Pancreas (tissue), 10 donors: ENCODE data around the gene FXN. TPM values are rescaled to one million over a fixed set of nuclear protein-coding genes. Genes with fewer than 3 reads are reported as not detected.
A peak's percentile ranks its signal among the peaks of the same experiment; 100 is the strongest.
"Not testable (repeated sequence)": the region's sequence is repeated elsewhere in the genome, so short reads cannot be mapped to it uniquely, and the experiment has no call there.

Experiments used
- ATAC-seq, 4 donors: fragments of 200-7000 bp; cut with Tn5 transposase; one replicate each; pipeline versions ENCODE4 v1.8.0 to v1.9.1; 2020; ENCODE audit warnings: mild to moderate bottlenecking in 4 of 4, moderate library complexity in 4 of 4
- DNase-seq, 6 donors: peaks; one replicate each; pipeline ENCODE4 v3.0.0-alpha.2; 2020
- FAIRE-seq: peaks from 2 replicates; lab custom pipeline; 2012; peaks lifted over from hg19 to GRCh38; lab: Jason Lieb, UNC
- H3K27ac ChIP-seq, 4 donors: fragments of 200-600 bp; sonication (generic); 1 replicate in 3 of 4; 2 replicates in 1 of 4; pipeline versions ENCODE4 v1.5.0 to v1.8.0; 2020
- H3K27me3 ChIP-seq, 4 donors: fragments of 200-600 bp; one replicate each; pipeline ENCODE4 v1.8.0; 2021
- H3K36me3 ChIP-seq, 3 donors: fragments of 200-600 bp; sonication (generic) in 1 of 3; one replicate each; pipeline versions ENCODE4 v1.5.0 to v1.8.0; 2020 to 2021
- H3K4me1 ChIP-seq, 3 donors: fragments of 200-600 bp; one replicate each; pipeline ENCODE4 v1.8.0; 2021
- H3K4me3 ChIP-seq, 4 donors: fragments of 200-600 bp; sonication (generic) in 2 of 4; one replicate each; pipeline versions ENCODE4 v1.5.0 to v1.8.0; 2020 to 2021
- H3K9me3 ChIP-seq, 4 donors: fragments of 200-600 bp; one replicate each; pipeline ENCODE4 v1.8.0; 2021
- WGBS, 2 donors: extraction: QIAGEN DNeasy Blood & Tissue Kit; methylation state at CpG; one replicate each; pipeline ENCODE4 v1.1.7; 2013; 5-methylcytosine and 5-hydroxymethylcytosine counted together
- intact Hi-C, 3 donors: fragments of 100-400 bp; cut with DNase I; formaldehyde crosslinking; loops; one replicate each; pipeline versions ENCODE4 v1.11.1 to v1.14.2; 2022
- polyA plus RNA-seq, 2 donors: library from polyadenylated mRNA; stranded (reverse); fragments of 200-250 nt; gene quantifications; one replicate each; pipeline ENCODE4 v1.2.3, GENCODE V29; 2013
- total RNA-seq, 6 donors: library from RNA; stranded (reverse); fragmentation: NEBNext Ultra II Directional in 4 of 6; extraction: Animal tissue kit (Norgen Biotek cat#: 25700) in 4 of 6; gene quantifications; one replicate each; pipeline versions ENCODE4 v1.2.1 to v1.2.4, GENCODE V29; 2021 to 2023
- TF ChIP-seq, protein P1 (sequence below), 4 donors: fragments of 200-600 bp; sonication (generic) in 3 of 4; IDR thresholded peaks; one replicate each; pipeline versions ENCODE4 v1.5.0 to v1.8.0; 2021; ENCODE audit warnings: antibody characterized with exemption in 4 of 4
- donor health status: healthy with polysubstance abuse.
- donor health status: DM: no; HTN: no; CAD: no; lungs with moderate emphysema.
- donor health status: DM: no; HTN: no; CAD: no.
- donor health status: control.
- donor health status: control.
- donor health status: Bipolar disorder and iron deficiency.
- donor health status: DM: yes; HTN: yes; CAD: no.
- donor health status: DM: no; HTN: no; CAD: no.
- donor health status: DM: no; HTN: no; CAD: no.
- donor health status: DM: yes; HTN: yes; CAD: no.

Gene FXN
- total RNA-seq (10 to 100 TPM in 2 of 6 donors, 1 to 10 TPM in 4; 7.0 to 12.0 (median 9.5) TPM), polyA plus RNA-seq (1 to 10 TPM; 6.2 to 7.4 TPM)

DNA sequence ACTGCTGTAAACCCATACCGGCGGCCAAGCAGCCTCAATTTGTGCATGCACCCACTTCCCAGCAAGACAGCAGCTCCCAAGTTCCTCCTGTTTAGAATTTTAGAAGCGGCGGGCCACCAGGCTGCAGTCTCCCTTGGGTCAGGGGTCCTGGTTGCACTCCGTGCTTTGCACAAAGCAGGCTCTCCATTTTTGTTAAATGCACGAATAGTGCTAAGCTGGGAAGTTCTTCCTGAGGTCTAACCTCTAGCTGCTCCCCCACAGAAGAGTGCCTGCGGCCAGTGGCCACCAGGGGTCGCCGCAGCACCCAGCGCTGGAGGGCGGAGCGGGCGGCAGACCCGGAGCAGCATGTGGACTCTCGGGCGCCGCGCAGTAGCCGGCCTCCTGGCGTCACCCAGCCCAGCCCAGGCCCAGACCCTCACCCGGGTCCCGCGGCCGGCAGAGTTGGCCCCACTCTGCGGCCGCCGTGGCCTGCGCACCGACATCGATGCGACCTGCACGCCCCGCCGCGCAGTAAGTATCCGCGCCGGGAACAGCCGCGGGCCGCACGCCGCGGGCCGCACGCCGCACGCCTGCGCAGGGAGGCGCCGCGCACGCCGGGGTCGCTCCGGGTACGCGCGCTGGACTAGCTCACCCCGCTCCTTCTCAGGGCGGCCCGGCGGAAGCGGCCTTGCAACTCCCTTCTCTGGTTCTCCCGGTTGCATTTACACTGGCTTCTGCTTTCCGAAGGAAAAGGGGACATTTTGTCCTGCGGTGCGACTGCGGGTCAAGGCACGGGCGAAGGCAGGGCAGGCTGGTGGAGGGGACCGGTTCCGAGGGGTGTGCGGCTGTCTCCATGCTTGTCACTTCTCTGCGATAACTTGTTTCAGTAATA is at the start of gene FXN:
FXN (plus strand) TSS at position 315 of the 871 bp plus-strand sequence; CDS start at position 346, 31 bp downstream.
- whole genome bisulfite sequencing, 2 donors: 1% methylated on average over 71 to 75 of the region's 75 CpGs
- intact Hi-C loops: no loop called here
- H3K4me3 ChIP-seq: peak within 1 kb of the TSS; percentile 47 to 77 (median 70)
- H3K36me3 ChIP-seq: no peaks in the 10 kb centered on the region
- TF ChIP-seq, protein P1, sequence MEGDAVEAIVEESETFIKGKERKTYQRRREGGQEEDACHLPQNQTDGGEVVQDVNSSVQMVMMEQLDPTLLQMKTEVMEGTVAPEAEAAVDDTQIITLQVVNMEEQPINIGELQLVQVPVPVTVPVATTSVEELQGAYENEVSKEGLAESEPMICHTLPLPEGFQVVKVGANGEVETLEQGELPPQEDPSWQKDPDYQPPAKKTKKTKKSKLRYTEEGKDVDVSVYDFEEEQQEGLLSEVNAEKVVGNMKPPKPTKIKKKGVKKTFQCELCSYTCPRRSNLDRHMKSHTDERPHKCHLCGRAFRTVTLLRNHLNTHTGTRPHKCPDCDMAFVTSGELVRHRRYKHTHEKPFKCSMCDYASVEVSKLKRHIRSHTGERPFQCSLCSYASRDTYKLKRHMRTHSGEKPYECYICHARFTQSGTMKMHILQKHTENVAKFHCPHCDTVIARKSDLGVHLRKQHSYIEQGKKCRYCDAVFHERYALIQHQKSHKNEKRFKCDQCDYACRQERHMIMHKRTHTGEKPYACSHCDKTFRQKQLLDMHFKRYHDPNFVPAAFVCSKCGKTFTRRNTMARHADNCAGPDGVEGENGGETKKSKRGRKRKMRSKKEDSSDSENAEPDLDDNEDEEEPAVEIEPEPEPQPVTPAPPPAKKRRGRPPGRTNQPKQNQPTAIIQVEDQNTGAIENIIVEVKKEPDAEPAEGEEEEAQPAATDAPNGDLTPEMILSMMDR (IDR thresholded peaks at IDR 0.05): peak; percentile 98 to 99 (median 99)
- H3K27me3 ChIP-seq: no peaks in the 10 kb centered on the region
- peaks cover 0 to 3% (median 0%) of the 10 kb centered on the region in 3 donors for H3K4me1 ChIP-seq
- no peaks in the 10 kb centered on the region for H3K9me3 ChIP-seq
- DNase-seq (peak; percentile 73 to 95 (median 86)), FAIRE-seq (no peak), ATAC-seq (peak; percentile 95 to 96 (median 96))
- peak within 1 kb of the TSS; percentile 66 to 81 (median 78) for H3K27ac ChIP-seq

DNA sequence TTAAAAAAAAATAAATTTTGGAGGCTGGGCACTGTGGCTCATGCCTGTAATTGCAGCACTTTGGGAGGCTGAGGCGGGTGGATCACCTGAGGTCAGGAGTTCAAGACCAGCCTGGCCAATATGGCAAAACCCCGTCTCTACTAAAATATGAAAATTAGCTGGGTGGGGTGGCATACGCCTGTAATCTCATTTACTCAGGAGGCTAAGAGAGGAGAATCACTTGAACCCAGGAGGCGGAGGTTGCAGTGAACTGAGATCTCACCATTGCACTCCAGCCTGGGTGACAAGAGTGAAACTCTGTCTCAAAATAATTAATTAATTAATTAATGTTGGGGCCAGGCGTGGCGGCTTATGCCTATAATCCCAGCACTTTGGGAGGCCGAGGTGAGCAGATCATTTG is 48.6 kb upstream of the FXN start:
- intact Hi-C loops, H3K36me3 ChIP-seq, H3K4me3 ChIP-seq, H3K27ac ChIP-seq, DNase-seq, H3K27me3 ChIP-seq, FAIRE-seq, H3K4me1 ChIP-seq, H3K9me3 ChIP-seq, ATAC-seq: not testable (repeated sequence)
- WGBS, 2 donors: 94 to 99% methylated on average over 7 of the region's 7 CpGs

DNA sequence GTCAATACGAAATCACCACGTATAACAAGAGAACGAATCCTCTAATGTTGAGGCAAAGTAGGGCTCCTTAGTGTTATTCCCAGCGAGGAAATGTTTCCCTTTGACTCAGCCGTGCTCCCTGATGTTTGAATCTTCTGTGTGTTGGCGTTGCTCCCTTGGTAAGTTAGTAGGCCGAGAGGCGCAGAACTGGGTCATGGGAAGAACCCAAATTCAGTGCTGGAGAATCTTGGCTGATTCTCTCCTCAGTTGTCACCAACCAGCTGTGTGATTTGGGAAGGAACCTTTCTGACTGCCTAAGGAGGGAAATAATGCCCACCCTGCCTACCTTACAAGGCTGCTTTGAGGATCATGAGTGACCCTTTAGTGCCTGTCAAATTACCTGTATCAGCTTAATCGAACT is 44.1 kb upstream of the FXN start:
- FAIRE-seq (no peak), ATAC-seq (no peak), DNase-seq (no peak)
- Histone ChIP-seq H3K27ac (no peak overlapping the region), H3K9me3 (no peaks in the 10 kb centered on the region), H3K4me3 (no peak overlapping the region), H3K4me1 (no peaks in the 10 kb centered on the region), H3K27me3 (no peaks in the 10 kb centered on the region), H3K36me3 (no peaks in the 10 kb centered on the region)
- WGBS, 2 donors: 80 to 85% methylated on average over 9 of the region's 9 CpGs
- TF ChIP-seq, protein P1 (IDR thresholded peaks at IDR 0.05): no peak
- intact Hi-C loops: loop anchor here in 1 of 3 donors (10.0 kb wide), 1 partner anchor 207 kb away; a partner anchor contains a TSS

DNA sequence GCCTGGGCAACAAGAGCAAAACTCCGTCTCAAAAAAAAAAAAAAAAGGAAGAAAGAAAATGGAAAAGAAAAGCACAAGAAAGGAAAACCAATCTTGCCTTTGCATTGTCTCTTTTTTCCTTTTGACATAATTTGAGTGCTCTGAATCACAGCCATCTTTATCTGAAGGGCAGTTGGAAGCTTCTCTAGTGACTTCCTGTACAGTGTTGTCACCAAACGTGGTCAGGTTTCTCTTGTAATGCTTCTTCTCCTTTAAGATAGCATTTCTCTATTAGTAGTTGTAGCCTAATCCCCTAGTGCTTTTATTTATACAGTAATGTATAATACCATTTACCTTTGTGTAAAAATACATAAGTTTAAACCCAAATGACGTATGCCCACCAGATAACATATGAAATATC is 39.8 kb upstream of the FXN start:
- intact Hi-C loops: loop anchor here in 1 of 3 donors (10.0 kb wide), 1 partner anchor 211 kb away; a partner anchor contains a TSS
- TF ChIP-seq, protein P1 (IDR thresholded peaks at IDR 0.05): no peak
- no peaks in the 10 kb centered on the region for H3K27me3 ChIP-seq
- 70 to 87% methylated on average over 3 of the region's 3 CpGs for WGBS, 2 donors
- no peak overlapping the region for H3K4me3 ChIP-seq
- peak overlapping the region in 1 of 4 donors; percentile 20 for H3K27ac ChIP-seq
- ATAC-seq (no peak), FAIRE-seq (no peak), DNase-seq (no peak)
- H3K36me3 ChIP-seq: no peaks in the 10 kb centered on the region
- H3K9me3 ChIP-seq: no peaks in the 10 kb centered on the region
- H3K4me1 ChIP-seq: peaks cover 4 to 9% (median 4%) of the 10 kb centered on the region in 3 donors

DNA sequence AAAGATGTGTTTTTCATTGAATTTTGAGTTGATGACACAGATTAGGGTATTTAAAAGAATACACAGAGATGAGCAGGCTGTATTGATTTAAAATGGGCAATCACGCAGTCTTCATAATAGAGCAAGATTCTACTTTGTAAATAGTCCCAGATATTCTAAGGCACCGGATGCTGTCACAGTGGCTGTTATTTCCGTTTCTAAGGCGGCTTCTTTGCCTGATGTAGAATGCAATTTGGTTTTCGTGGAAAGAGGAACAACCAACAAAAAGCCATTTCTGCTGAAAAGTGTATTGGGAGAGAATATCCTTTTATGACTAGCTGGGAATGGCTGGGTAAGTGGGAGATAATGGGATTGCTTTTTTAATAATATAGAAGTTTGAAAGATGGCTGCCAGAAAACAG is 39.1 kb upstream of the FXN start:
- 88 to 89% methylated on average over 5 of the region's 5 CpGs for WGBS, 2 donors
- H3K27ac ChIP-seq: peak overlapping the region in 1 of 4 donors; percentile 20
- TF ChIP-seq, protein P1 (IDR thresholded peaks at IDR 0.05): no peak
- FAIRE-seq: no peak
- DNase-seq: no peak
- no peak for ATAC-seq
- H3K9me3 ChIP-seq: no peaks in the 10 kb centered on the region
- H3K4me3 ChIP-seq: no peak overlapping the region
- H3K36me3 ChIP-seq: no peaks in the 10 kb centered on the region
- no peaks in the 10 kb centered on the region for H3K27me3 ChIP-seq
- peaks cover 4 to 9% (median 4%) of the 10 kb centered on the region in 3 donors for H3K4me1 ChIP-seq
- intact Hi-C loops: loop anchor here in 1 of 3 donors (10.0 kb wide), 1 partner anchor 212 kb away; a partner anchor contains a TSS
